ENCODE measurements around the gene PLCL1.
"Not testable (repeated sequence)": the region's sequence is repeated elsewhere in the genome, so short reads cannot be mapped to it uniquely, and the experiment has no call there.

Gene PLCL1

DNA sequence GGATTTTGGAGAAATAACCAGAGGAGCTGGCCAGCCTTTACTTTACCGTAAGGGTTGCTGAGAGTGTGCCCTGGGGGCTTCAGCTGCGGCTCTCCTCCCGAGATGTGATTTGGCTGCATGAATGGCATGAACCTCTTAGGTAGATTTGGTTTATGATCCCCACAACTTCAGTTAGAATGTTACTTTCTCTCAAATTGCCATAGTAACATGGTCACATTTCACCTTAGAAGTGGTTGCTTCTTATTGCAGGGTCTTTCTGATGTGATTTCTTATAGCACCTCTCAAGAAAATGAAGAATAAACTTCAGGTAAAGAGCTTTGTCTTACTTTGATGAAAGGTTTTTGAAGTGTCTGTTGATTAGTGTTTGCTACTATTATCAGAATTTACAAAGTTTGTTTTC is 5.6 kb downstream of the PLCL1 start:
- no peak for DNase-seq (ENCODE audit: low spot score)

DNA sequence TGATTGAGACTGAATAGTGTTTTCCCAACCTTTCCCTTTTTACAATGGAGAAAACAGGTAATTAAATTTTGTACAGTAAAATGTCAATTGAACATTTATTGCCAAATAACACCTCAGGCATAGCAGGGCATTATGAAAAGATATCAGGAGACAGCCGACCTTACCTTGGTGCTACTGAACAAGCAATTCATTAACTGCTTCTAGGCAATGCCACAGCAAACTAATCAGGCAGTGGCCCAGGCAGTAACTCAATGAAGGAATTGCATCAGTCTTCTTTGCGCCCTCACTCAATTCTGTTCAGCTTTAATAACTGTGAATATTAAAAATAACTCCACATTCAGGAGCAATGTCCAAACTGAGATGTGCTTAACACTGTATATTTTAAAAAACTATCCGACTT is 6.1 kb downstream of the PLCL1 start:
- no peak for DNase-seq (ENCODE audit: low spot score)

DNA sequence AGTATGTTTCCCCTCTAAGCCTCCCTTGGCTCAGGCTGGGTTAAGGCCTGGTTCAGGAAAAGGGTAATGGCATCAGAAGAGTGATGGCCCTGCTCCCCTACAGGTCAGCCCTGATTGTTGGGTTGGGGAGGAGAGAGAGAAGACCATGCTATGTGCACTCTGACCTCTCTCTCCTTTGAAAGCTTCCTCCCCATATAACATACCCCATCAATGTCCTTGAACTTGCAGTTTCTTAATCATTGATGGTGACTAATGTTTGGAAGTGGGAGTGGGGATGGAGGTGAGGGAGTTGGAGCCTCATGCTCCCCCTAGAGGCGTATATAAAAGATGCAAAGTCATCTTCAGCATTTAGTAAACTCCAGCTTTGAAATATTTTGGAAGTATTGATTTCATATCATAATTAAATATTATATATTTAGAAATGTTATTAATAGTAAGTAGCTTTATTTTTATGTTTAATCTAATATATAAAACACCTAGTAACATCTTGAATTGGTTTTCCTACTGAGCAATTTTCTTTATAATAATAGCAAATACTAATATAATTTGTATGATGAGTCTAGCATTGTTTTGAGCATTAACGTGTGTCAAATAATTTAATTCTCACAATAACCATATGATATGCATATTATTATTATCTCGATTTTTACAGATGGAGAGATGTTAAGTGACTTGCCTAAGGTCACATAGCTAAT is 8.8 kb downstream of the PLCL1 start:
- DNase-seq (ENCODE audit: low spot score) = no peak

DNA sequence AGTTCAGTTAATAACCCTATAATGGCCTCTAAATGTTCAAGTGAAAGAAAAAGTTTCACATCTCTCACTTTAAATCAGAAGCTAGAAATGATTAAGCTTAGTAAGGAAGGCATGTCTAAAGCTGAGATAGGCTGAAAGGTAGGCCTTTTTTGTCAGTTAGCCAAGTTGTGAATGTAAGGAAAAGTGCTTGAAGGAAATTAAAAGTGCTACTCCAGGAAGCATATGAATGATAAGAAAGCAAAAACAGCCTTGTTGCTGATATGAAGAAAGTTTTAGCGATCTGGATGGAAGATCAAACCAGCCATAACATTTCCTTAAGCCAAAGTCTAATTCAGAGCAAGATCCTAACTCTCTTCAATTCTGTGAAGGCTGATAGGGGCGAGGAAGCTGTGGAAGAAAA is 10.1 kb downstream of the PLCL1 start:
- DNase-seq (ENCODE audit: low spot score) = no peak

DNA sequence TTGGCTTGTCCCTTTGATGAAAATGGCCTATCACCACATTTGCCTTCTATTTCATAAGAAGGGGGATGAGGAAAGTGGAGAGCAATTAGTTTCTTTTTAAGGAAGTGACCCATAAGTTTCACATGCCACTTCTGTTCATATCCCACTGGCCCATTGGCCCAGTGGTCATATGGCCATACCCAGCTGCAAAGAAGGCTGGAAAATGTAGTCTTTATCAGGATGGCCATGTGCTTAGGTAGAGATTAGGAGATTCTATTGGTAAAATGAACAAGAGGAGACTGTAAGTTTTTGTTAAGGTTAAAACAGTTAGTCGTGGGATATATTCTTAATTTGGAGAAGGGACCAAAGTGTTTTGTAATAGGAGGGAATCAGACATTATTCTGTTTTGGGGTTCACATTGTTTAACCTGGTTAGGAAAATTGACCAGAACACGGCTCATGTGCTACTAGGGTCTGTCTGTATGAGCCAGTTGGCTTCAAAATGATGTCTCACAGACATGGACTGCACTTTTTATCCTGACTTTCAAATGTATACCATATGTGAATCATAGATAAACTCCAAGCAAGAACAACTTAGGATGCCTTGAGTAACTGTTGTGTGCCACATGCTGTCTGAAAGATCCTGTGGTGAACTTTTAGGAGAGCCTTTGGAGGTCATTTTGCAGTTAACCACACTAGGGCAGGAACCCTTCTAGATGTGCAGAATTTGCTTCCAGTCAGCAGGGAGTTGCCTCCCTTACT is 17.3 kb downstream of the PLCL1 start:
- DNase-seq (ENCODE audit: low spot score) = no peak

DNA sequence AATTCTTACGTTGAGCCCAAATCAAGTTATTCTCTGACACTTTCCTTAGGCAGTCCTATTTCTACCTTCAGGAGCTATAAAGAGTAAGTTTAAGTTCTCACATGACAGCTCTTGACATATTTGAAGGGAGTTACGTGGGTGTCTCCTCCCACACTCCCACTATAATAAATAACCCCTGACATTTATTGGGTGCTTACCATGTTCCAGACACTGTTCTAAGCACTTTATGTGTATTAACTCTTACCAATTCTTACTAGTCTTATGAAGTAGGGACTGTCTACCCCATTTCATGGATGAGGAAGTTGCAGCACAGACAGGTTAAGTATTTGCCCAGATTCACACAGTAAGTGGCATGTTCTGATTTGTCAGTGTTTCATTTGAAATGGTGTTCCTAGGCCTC is 17.9 kb downstream of the PLCL1 start:
- peak; percentile 71 for DNase-seq (ENCODE audit: low spot score)

DNA sequence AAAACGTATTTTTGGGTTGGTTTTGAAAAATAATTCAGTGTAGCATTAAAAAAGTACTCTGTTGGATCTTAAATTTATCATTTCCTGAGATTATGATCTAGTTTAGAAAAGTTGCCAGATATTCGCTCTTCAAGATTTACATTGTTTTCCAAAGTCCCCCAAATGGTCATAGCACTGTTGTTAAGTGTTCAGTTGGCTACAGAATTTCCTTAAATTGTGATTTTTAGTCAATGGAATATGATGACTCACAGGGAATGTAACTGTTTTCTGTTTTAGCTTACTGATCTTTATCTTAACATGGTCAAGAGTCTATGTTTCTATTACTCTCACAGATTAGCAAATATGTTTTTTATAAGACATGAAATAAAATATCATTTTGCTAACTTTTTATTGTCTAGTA is 23.2 kb downstream of the PLCL1 start:
- DNase-seq (ENCODE audit: low spot score) = no peak

DNA sequence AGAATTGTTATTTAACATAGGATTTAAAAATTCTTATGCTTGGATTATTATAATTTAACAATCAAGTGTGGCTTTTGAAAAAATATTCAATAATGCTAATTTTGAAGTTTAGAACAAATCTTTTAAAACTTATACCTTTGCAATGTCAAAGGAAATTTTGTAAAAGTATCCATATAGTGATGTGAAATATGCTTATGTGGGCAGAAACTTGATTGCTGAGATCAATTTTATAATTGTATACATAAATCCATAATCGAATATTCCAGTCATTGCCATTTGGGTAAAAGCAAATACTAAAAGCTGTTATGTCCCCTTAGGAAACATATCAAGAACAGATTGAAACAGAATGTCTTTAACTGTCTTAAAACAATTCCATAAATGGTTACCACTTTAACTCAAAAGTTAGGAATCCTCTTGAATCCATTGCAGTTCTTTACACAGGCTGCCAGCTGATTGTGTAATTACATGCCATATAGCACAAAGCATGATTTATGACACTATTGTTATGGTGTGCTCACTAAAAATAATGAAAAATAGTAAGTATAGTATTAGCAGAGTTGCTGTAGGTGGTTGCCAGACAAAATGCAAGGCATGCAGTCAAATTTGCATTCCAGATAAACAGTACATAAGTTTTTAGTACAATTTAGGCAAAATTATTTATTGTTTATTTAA is 24.2 kb downstream of the PLCL1 start:
- DNase-seq (ENCODE audit: low spot score) = no peak

DNA sequence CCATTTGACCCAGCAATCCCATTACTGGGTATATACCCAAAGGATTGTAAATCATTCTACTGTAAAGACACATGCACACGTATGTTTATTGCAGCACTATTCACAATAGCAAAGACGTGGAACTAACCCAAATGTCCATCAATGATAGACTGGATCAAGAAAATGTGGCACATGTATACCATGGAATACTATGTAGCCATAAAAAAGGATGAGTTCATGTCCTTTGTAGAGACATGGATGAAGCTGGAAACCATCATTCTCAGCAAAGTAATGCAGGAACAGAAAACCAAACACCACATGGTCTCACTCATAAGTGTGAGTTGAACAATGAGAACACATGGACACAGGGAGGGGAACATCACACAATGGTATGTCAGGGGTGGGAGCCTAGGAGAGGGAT is 30.4 kb downstream of the PLCL1 start:
- DNase-seq (ENCODE audit: low spot score) = not testable (repeated sequence)

DNA sequence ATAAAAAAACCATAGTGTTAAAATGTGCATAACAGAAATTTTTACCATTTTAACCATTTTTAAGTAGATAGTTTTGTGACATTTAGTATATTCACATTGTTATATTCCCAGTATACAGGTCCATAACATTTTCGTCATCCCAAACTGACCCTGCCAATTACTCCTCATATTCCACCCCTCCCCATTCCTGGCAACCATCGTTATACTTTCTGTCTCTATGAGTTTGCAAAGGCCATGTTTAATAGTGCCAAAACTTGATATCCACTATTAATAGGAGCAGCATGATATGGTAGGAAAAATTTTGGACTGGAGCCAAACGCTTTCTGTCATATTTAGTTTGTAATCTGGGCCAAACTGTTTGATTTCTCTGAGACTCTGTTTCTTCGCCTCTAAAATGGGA is 30.9 kb downstream of the PLCL1 start:
- no peak for DNase-seq (ENCODE audit: low spot score)

DNA sequence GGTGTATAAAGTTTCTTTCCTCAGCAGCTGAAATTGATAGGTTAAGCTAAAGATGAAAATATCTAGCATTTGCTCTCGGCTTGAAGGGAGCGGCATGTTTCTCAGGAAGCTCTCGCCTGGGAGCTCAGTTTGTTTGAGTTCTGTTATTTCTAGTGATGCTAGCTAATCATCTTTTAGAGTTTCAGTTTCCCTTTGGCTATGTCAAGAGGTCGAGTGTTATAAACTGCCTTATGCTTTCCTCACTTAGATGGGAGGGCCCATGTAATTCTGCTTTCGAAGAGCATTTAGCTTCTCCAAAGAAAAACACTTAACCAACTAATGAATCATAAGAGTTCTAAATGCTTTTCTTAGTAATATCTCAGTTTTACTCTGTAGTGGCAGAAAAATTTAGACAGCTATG is 33.6 kb downstream of the PLCL1 start:
- peak; percentile 32 for DNase-seq (ENCODE audit: low spot score)

DNA sequence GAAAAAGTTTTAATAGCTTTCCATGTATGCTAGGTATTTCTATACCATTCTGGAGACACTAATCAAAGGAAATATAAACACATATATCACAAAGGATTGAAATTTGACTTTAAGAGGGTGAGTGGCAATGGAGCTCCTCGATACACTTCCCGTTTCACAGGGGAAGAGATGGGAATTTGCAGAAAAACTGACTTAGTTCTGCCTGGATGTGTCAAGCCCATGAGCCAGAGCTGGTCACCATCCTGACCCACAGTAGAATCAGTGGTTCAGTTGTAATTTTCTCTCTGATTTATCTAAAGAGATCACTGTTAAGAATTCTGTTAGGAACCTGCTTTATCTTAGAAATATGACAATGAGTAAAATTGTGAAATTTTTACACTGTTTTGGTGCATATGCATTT is 34.2 kb downstream of the PLCL1 start:
- DNase-seq (ENCODE audit: low spot score) = no peak

DNA sequence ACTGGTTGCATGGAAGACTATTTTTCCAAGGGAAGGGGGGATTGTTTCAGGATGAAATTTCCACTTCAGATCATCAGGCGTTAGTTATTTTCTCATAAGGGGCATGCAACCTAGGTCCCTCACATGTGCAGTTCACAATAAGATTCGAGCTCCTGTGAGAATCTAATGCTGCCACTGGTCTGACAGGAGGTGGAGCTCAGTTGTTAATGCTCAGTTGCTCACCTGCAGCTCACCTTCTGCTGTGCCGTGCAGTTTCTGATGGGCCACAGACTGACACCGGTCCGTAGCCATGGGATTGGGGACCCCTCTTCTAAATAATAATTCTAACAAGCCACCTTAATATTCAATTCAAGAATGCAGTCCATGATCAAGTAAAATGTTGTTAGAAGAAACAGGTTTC is 34.9 kb downstream of the PLCL1 start:
- no peak for DNase-seq (ENCODE audit: low spot score)

DNA sequence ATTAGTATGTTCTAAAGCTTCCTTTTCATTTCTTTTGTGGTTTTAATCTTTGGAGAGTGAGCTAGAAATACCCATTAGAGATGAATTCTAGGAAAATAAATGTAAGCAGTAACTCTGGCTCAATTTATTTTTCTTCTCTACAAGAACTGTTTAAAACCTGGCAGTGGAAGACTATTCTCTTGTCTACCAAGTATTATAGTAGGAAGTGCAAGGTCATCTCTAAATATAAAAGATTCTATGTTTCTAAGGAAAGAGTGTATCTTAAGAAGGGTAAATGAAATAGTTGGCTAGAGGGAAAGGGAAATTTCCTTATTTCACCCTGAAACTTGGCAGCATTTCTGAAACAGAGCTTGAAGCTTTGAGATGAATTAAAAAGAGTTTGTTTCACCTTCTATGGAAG is 35.5 kb downstream of the PLCL1 start:
- no peak for DNase-seq (ENCODE audit: low spot score)

DNA sequence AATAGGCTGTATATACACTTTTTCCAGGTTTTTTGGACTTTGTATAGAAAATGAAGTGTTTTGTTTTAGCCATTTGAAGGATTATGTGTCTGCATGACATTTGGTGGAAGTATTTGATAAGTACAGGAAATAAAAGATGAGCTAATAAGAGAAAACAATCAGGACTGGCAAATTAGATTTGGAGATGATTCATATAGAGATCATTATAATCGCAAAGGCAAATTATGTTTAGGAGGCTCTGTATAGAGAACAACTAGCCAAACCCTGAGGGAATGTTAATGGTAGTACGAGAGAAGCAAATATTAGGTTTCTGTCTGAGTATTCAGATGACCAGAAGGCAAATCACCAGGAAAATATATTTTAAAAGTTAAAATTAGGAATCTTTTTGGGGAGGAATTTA is 41.7 kb downstream of the PLCL1 start:
- no peak for DNase-seq (ENCODE audit: low spot score)

DNA sequence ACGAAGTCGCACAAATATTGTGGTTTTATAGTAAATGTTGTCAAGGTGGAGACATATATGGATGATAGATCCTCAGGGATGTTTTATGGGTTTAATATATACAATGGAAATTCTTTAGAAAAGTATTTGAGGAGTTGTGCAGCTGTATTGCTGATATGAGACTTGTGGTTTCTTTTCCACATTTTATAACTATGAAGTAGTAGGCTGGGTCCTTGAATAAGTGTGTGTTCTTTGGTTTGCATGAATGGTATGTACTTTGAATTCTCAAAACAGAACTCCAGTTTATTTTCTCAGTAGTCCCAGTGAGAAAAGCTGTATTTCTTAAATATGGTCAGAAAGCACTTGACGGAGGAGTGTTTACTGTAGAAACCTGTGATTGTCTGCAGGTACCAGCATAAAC is 42.4 kb downstream of the PLCL1 start:
- DNase-seq (ENCODE audit: low spot score) = no peak

DNA sequence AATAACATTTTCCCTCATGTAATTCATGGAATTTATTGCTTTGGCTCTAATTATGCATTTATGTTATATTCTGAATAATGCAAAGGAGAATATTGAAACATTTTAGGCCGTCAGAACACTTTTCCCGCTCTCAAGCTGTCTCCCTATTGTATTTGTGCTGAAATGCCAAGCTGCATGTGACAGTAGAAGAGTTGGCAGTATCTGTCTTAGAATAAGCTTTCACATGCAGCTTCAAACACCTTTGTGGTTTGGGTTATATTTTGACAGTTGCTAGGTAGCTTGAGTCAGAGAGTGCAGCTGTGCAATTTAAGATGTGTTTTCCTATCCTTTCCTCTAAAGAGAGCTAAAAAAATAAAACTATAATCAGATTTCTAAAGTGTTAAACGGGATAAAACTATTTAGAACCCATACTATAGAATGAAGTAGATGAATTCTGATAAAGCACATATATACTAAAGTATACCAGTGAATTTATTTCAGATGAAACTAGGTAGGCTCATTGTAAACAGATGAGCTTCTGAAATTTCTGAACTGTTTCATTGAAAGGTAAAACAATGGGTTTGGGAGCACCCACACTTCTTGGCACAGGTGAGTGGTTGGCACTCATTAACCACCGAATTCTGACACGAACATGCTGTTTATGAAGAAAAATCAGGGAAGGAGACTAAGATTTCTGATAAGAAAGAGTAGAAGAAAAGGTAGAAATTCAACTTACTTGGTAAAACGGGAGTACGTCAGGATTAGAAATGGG is 43.4 kb downstream of the PLCL1 start:
- no peak for DNase-seq (ENCODE audit: low spot score)

DNA sequence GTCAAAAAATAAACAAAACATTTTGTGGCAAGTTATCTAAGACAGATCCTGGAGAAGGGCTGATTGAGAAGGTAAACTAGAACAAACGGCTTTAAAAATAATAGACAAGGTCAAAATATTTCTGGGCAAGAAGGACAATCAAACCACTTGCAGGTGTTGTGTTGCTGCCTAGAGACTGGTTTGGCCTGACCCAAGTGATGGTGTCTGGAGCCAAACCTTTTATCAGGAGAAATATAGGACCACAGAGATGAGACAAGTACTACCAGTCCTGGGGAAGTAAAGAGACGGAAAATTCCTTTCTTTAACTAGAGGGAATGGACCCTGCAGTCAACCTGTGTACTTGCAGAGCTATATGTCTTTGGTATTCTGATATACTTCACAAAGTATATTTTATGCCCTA is 44.2 kb downstream of the PLCL1 start:
- no peak for DNase-seq (ENCODE audit: low spot score)

DNA sequence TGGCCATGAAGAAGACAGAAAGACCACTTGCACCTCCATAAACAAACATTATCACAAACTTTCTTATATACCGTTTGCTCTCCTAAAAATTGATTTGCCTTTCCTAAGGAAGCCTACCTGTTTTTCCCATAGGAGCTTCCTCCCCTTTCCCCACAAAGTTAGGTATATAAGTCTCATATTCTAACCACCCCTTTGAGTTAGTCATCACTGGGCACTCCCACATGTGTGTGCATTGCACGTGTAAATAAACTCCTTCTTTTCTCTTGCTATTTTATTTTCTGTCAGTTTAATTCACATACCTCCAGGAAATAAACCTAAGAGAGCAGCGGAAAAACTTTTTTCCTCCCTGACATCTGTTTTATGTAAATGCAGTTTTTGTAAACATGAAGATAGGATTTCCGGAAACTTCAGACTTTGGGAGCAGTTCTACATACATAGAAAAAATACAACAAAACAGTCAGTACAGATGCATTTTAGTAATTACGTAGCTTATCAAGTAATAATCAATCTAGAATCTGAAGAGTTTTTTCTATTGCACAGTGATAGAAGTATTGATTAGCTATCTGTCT is 46.6 kb downstream of the PLCL1 start:
- DNase-seq (ENCODE audit: low spot score) = no peak

DNA sequence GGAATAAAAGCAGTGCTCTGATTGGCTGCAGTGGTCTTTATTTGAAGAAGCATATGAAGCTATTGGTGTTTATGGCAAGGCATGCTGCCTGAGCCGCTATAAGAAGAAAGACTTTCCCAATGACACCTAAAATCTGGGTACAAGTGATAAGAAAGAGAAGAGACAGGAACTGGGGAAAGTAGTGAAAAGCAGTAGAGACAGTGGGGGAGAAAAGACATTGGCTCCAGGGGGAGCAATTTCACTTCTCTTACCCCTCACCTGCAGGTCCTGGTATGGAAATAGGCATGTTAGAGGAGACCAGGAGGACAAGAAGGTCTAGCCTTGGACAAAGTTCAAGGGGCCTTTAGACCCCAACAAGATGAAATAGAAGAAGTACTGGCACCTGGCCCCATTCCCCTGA is 47.1 kb downstream of the PLCL1 start:
- DNase-seq (ENCODE audit: low spot score) = no peak

DNA sequence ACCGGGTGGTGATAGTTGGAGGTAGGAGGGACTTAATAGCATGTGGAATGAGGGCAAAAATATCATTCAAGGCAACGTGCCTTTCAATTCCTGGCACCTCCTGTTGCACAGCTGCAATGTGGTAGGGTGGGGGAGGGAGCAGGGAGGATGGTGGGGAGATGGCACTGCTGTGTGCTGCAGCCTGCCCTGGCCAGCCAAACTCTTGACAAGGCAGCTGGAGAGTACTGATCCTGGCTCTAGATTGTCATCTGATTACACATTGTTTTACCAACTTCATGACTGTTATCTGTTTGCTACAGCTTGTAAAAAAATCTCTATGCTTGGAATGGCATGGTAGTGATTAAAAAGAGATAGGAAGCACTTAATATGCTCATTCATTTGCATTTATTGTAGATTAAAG is 47.7 kb downstream of the PLCL1 start:
- peak; percentile 88 for DNase-seq (ENCODE audit: low spot score)

DNA sequence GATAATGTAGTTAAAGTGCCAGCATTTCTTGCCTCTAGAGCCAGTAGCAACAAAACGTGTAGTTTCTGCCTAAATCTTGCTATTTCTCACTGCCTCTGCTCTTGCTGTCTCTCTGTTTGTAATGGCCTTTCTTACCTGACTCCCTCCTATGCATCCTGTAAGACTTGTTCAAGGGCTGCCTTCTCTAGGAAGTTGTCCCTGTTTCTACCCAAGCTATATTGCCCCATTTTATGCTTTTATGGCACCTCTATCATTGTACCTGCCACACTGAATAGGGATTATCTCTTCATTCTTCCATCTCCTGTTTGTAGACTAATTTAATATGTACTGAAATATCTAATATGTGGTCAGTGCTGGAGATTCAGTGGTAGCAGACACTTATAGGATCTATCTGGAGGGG is 49.2 kb downstream of the PLCL1 start:
- no peak for DNase-seq (ENCODE audit: low spot score)

Measured in putamen (tissue), 1 donor.